GM21423 (cell line): ENCODE measurements around the gene CDC34.

Experiments
- ATAC-seq: cut with Tn5 transposase; IDR thresholded peaks from one replicate; pipeline ENCODE4 v1.9.1; 2021; ENCODE audit warnings: mild to moderate bottlenecking, moderate library complexity; ENCODE audit not compliant: unreplicated experiment

Gene CDC34

DNA sequence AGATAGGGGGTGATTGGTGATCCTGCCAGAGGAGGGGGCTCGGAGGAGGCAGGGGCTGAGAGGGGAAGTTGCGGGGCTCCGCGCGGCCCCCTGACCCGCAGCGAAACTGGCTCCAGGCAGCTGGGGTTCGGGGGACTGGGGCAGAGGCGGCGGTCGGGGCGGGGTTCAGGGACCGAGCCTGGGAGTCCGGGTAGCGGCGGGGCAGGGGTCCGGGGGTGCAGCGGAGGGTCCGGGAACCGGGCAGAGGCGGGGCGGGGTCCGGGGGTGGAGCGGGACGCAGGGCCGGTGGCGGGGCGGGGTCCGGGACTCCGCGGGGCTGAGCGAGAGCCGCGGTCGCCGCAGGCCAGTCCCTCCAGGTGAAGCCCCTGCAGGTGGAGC, 34.1 kb upstream of the CDC34 start:
- ATAC-seq, result no peak

DNA sequence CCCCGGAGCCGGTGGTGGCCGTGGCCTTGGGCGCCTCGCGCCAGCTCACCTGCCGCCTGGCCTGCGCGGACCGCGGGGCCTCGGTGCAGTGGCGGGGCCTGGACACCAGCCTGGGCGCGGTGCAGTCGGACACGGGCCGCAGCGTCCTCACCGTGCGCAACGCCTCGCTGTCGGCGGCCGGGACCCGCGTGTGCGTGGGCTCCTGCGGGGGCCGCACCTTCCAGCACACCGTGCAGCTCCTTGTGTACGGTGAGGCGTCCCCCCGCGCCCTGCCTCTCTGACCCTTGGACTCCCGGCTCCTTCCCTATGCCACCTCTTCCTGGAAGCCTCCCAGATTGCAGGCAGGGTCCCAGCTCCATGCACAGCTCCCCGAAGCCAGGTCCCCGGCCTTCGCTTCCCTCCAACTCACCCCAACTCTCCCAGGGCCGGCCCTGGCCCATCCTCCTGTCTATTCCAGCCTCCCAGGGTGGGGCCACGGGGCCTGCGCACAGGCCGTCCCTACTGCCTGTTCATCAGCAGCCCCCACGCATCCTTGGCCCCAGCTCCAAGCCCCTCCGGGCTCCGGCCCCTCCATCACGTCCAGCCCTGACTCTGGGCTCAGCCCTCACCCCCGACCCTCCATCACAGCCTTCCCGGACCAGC, 33.6 kb upstream of the CDC34 start:
- no peak for ATAC-seq

DNA sequence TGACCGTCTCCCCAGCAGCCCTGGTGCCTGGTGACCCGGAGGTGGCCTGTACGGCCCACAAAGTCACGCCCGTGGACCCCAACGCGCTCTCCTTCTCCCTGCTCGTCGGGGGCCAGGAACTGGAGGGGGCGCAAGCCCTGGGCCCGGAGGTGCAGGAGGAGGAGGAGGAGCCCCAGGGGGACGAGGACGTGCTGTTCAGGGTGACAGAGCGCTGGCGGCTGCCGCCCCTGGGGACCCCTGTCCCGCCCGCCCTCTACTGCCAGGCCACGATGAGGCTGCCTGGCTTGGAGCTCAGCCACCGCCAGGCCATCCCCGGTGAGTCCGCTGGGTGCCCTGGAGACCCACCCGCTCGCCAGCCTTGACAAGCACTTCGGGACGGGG, 33.1 kb upstream of the CDC34 start:
- no peak for ATAC-seq

DNA sequence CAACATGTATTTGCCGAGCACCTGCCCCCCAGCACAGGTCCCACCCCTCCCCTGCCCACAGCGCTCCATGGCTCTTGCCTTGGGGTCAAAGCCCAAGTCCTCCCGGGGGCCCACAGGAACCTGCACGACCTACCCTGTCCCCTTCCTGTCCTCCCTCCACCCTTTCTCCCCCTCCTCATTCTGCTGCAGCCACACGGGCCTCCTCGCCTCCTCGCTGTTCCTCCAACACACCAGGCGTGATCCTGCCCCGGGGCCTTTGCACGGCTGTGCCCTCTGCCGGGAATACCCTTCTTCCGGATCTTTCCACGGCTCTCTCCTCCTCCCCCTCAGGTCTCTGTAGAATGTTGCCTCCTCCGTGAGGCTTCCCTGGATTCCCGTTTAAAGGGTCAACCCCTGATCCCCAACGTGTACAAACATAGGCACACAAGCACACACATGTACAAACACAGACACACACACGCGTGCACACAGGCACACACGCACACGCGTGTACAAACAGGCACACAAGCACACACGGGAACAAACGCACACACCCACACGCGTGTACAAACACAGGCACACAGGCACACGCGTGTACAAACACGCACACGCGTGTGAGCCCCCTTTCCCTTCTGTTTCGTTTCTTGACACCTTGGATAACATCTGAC, 32.5 kb upstream of the CDC34 start:
- no peak for ATAC-seq

DNA sequence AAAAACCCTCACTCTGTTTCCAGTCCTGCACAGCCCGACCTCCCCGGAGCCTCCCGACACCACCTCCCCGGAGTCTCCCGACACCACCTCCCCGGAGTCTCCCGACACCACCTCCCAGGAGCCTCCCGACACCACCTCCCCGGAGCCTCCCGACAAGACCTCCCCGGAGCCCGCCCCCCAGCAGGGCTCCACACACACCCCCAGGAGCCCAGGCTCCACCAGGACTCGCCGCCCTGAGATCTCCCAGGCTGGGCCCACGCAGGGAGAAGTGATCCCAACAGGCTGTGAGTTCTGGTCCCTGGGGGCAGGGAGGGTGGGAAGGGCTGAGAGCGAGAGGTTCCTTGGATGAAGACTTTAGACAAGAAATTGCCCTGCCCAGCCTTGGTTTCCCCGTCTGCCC, 29.9 kb upstream of the CDC34 start:
- ATAC-seq, result no peak

DNA sequence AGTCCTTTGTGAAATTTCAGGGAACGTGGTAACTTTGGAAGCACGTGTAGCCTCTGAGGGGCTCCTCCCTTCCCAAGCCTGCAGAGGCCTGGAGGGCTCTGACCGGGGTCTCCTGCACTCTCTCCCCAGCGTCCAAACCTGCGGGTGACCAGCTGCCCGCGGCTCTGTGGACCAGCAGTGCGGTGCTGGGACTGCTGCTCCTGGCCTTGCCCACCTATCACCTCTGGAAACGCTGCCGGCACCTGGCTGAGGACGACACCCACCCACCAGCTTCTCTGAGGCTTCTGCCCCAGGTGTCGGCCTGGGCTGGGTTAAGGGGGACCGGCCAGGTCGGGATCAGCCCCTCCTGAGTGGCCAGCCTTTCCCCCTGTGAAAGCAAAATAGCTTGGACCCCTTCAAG, 26.9 kb upstream of the CDC34 start:
- ATAC-seq, result no peak

DNA sequence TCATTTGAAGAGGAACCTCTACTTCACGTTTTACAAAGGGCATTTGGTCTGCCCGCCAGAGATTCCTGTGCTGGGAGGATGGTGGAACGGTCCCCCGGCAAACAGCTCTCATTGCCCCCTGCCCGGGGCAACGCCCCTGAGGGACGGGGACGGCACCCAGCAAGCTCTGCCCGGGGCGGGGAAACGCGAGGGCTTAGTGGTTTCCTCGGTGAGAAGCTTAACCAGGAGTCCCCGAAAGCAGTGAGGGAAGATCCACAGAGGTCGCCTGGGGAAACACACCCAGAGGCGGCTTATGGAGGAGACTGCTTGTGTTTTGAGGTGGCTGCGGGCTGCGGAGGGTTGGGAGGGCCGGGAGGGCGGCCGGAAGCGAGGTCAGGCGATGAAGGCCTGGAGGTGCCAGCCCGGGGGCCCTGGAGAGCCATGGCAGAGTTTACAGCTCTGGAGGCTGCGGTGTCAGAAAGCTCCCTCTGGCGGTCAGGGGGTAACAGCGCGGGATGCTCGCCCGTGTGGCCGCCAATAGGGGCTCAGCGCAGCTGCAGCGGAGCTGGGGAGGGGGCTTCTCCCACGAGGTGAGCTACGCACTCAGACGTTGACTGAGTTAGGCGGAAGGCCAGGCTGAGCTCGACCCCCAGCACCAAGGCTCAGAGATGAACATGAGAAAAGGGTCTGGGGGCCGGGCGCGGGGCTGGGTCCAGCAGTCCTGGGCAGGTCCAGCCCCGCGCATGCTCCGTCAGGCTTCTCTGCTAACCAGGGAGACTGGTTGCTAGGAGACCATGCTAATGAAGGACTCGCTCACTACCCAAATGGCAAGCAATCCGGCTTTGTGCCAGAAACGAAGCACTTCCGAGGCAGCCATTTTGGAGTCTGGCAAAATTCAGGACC, 24.9 kb upstream of the CDC34 start:
- ATAC-seq, result peak; percentile 65

DNA sequence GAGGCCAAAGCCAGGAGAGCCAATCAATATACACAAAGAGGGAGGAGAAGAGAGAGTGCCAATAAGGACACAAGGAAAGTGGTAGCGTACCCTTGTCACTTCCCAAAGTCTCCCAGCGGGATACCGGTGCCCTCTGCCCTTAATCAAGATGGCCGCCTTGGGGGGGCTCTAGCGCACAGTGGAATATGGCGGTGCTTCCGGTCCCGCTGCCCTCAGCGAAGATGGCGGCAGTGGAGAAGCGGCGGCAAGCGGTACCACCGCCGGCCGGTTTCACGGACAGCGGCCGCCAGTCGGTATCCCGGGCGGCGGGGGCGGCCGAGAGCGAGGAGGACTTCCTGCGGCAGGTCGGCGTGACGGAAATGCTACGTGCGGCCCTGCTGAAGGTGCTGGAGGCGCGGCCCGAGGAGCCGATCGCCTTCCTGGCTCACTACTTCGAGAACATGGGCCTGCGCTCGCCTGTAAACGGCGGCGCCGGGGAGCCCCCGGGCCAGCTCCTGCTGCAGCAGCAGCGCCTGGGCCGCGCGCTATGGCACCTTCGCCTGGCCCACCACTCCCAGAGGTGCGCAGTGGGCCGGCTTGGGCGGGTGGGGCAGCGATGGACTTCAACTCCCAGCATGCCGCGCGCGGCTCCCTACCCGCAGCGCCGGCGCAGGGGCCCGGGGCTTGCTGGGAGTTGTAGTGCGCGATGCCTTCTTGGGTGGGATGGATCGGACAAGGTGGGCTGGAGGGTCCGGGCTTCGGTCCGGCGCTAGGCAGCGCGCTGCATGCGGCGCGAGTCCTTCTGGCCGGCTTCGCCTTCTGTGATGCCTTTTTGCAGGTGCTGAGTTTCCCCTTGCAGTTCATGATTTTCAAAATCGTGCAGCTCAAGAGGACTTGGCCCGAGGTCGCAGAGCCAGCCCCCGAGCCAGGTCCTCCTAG, 24.0 kb upstream of the CDC34 start, which contains the start of gene TPGS1:
TSS of gene TPGS1 (plus strand) at position 212 of the 918 bp plus-strand sequence. CDS start at position 222, 10 bp downstream.
- peak; percentile 50 for ATAC-seq

DNA sequence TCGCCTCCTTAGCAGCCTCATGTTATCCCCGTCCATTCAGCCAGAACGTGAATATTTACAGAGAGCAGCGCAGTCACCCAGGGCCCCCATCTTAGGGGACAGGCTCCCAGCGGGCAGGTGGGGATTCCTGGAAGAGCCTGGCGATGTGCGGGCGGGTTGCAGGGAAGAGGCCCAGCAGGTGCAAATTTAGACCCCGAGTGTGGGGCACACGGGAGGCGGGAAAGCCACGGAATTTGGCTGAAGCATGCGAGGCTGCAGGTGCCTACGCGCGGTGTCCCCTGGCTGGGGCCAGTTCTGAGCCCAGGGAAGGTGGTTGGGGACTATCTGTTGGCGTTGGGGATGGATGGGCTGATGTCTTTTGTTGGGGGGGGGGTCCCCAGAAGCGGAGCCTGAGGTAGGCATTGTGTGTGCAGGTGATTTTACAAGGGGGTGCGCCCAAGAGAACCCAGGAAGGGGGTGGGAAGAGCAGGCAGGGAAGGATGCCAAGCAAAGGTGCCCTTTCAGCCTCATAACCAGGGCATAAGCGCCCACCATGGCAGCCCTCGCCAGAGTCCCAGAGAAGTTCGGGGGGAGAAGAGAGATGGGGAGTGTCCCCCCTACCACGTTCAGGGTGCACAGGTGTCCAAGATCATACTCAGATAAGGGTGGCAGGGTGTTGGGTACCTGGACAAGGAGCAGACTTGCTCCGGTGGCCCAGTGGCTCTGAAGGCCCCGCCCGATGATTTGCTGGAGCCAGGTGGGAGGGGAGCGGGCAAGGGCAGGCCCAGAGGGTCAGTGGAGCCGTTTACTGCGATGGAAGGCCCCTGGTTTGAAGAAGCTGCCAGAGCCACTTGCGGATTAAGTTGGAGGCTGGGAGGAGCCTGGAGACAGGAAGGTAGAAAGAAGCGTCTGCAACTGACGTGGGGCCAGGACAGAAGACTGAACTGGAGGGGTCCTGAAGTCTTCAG, 23.1 kb upstream of the CDC34 start:
- ATAC-seq, result no peak

DNA sequence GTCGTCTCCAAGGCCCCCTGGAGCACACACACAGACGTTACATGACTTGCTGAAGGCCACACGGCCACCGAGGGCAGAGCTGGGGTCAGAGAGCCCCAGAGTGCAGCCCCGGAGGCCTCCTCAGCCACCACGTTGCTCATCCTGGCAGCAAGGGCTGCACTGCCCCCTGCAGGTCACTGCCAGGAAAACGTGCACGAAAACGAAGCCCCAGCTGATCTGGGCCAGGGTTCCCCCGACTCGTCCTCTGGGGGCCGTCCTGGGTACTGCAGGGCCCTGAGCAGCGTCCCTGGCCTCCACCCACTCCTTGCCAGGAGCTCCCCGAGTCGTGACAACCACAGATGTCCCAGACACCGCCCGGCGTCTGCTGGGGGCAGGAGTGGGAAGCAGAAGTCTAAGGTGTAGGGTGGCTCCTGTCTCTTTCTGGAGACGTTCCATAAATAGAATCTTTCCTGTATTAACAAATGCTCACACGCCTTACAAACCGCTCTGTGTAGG, 20.9 kb upstream of the CDC34 start:
- no peak for ATAC-seq

DNA sequence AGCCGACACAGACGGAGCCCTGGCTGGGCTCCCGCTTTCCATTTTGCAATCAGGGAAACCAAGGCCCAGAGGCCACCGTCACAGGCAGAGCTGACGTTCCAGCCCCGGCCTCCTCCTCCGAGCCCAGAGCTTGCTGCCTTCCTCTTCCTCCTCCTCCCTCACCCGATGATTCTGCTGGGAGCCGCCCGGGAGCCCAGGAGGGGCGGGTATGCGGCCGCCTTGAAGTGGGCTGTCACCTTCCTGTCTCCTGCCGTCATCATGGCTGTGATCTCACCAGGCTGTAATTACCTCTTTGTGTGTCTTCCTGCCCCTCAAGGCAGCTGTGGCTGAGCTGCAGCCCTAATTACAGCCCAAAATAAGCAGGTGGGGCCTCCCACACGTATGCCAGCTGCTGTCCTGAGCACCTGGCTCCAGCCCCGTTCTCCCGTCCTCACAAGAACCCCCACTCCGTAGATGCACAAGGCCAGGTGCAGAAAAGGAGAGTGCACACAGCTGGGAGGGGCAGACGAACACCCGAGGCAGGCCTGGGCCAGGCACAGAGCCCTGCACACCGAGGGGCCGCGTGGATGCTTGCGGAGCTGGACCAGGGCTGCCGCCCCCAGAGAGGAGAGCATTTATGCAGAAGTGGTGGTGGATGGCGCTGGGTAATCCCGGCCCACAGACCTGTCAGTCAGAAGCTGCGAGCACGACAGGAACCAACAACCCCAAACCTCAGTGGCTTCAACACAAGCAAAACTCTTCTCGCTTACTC, 20.3 kb upstream of the CDC34 start:
- no peak for ATAC-seq

DNA sequence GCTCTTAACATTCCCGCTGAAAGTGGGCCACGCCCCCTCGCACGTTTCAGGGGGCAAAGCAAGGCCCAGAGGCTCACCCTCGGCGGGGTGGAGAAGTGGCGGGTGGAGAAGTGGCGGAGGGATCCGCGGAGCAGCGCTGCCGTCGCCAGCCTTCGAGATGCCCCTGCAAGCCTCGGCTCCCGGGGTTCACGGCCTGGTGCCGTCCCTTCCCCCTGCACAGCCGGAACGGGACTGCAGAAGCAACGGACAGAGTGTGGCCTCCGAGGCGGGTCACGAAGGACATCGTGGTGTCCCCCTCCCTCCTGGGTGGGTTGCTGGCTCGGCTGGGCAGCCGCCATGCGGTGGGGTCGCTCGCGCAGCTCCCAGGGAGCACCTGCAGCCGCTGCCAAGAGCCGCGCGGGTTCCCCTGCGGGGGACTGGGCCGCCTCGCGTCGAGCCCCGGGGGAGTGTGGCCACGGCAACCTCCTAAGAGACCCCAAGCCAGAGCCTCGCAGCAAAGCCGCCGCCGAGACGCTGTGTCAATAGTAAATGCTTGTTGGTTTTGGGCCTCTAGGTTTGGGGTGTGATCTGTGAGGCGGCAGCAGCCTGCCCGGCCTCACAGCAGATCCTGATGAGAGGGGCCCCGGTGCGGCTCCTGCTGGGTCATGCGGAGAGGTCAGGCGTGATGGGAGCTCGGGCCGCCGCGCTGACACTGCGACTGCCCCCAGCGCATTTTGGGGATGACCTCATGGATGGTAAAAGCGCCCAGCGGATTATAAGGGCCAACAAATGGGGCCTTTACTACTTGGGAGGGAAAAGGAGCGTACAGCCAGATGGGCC, 18.8 kb upstream of the CDC34 start:
- ATAC-seq, result no peak

DNA sequence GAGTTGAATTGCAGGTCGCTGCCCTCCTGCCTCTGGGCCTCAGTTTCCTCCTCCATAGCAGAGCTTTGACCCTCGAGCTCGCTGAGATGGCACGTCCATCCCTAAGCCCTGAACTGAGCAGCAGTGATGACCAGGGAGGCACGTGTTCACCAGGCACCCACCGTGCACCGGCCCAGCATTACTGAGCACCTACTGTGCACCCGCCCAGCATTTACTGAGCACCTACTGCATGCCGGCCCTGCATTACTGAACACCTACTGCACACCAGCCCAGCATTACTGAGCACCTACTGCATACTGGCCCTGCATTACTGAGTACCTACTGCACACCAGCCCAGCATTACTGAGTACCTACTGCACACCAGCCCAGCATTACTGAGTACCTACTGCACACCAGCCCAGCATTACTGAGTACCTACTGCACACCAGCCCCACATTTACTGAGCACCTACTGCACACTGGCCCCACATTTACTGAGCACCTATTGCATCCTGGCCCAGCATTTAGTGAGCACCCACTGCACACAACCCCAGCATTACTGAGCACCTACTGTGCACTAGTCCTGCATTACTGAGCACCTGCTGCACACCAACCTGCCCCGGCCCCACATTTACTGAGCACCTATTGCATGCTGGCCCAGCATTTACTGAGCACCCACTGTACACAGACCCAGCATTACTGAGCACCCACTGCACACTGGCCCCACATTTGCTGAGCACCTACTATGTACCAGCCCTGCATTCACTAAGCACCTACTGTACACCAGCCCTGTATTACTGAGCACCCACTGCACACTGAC, 18.0 kb upstream of the CDC34 start:
- ATAC-seq, result no peak

DNA sequence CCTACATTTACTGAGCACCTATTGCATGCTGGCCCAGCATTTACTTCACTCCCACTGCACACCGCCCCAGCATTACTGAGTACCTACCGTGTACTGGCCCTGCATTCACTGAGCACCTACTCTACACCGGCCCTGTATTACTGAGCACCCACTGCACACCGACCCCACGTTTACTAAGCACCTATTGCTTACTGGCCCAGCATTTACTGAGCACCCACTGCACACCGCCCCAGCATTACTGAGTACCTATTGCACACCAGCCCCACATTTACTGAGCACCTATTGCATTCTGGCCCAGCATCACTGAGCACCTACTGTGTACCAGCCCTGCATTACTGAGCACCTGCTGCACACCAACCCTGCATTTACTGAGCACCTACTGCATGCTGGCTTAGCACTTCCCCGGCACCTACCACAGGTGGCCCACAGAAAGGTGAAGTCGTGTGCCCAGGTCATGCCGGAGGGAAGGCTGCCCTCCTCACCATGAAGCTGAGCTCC, 17.3 kb upstream of the CDC34 start:
- ATAC-seq, result no peak

DNA sequence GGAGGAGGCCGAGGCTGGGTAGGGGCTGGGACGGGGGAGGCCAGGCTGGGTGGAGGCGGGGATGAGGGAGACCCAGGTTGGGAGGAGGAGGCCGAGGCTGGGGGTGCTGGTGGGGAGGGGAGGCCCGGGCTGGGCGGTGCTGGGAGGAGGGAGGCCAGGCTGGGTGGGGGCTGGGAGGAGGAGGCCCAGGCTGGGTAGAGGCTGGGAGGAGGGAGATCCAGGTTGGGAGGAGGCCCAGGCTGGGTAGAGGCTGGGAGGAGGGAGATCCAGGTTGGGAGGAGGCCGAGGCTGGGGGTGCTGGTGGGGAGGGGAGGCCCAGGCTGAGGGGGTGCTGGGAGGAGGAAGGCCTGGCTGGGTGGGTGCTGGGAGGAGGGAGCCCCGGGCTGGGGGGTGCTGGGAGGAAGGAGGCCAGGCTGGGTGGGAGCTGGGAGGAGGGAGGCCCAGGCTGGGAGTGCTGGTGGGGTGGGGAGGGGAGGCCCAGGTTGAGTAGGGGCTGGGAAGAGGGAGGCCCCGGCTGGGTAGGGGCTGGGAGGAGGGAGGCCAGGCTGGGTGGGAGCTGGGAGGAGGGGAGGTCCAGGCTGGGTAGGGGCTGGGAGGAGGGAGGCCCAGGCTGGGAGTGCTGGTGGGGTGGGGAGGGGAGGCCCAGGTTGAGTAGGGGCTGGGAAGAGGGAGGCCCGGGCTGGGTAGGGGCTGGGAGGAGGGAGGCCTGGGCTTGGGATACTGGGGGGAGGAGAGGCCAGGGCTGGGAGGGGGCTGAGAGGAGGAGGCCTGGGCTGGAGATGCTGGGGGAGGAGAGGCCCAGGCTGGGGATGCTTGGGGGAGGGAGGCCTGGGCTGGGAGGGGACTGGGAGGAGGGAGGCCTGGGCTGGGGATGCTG, 13.6 kb upstream of the CDC34 start:
- ATAC-seq, result no peak

DNA sequence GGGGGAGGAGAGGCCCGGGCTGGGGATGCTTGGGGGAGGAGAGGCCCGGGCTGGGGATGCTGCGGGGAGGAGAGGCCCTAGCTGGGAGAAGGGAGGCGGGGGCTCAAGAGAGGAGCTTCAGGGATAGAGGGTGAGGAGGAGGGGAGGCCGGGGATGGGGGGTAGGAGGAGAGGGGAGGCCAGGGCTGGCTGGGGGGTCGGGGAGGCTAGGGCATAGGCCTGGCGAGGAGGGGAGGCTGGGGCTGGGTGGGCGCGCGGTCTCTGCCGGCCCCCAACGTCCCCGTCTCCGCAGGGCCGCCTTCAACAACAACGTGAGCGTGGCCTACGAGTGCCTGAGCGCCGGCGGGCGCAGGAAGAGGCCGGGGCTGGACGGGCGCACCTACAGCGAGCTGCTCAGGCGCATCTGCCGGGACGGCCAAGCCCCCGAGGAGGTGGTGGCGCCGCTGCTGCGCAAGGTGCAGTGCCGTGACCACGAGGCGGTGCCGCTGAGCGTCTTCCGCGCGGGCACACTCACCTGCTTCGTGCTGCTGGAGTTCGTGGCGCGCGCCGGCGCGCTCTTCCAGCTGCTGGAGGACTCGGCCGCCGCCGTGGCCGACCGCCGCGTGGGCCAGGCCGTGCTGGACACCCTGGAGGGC, 12.8 kb upstream of the CDC34 start:
- no peak for ATAC-seq
